GM12878 (cell line): Measurements from ENCODE around the gene RAB3GAP1. TPM values are rescaled to one million over a fixed set of nuclear protein-coding genes. Genes with fewer than 3 reads are reported as not detected.

Experiments
- ATAC-seq: fragments of 200-7000 bp; cut with Tn5 transposase; 3 replicates; pipeline ENCODE4 v1.9.1; 2020; ENCODE audit warnings: mild to moderate bottlenecking, moderate library complexity
- BruUV-seq: library from RNA; stranded (reverse); fragments of 400-500 nt; replicated peaks from 2 replicates; lab custom pipeline; 2021; lab: Mats Ljungman, UMichigan
- CTCF ChIA-PET: fragments of 300-600 bp; sonication (Branson Sonifier 250); formaldehyde crosslinking; extraction: SDS; loops from one replicate; lab custom pipeline; 2021; ENCODE audit warnings: inconsistent platforms; lab: Yijun Ruan, JAX
- POLR2A ChIA-PET: fragments of 350-600 bp; formaldehyde crosslinking; extraction: SDS; loops from one replicate; lab custom pipeline; 2021; ENCODE audit warnings: inconsistent platforms; lab: Charles Lee
- RAD21 ChIA-PET: fragments of 300-600 bp; sonication (Branson Sonifier 250); formaldehyde crosslinking; loops from one replicate; lab custom pipeline; 2023; ENCODE audit warnings: antibody characterized with exemption; ENCODE audit not compliant: unreplicated experiment; lab: Charles Lee
- SMC1A ChIA-PET: fragments of 300-600 bp; sonication (Branson Sonifier 250); formaldehyde crosslinking; loops from one replicate; lab custom pipeline; 2023; ENCODE audit not compliant: unreplicated experiment, uncharacterized antibody; lab: Charles Lee
- DNase-seq: peaks from one replicate; pipeline ENCODE4 v3.0.0-alpha.2; 2011; ENCODE audit warnings: low read depth, low spot score
- FAIRE-seq: peaks from 3 replicates; lab custom pipeline; 2011; peaks lifted over from hg19 to GRCh38; lab: Jason Lieb, UNC
- H2AFZ ChIP-seq: 2 replicates; pipeline ENCODE4 v1.6.0; 2011; ENCODE audit warnings: low read depth, low read length, control low read depth; ENCODE audit not compliant: control insufficient read depth
- H3K27ac ChIP-seq: 2 replicates; pipeline ENCODE4 v1.5.1; 2011; ENCODE audit warnings: control low read depth; ENCODE audit not compliant: control insufficient read depth, insufficient read depth
- H3K27me3 ChIP-seq, 2 experiments: replicated peaks in 1 of 2; 2 replicates each; pipeline versions ENCODE4 v1.6.0 to v1.6.1; 2011; ENCODE audit warnings: low read length in 1 of 2; ENCODE audit not compliant: control insufficient read depth in 2 of 2, insufficient read depth in 2 of 2
- H3K36me3 ChIP-seq, 2 experiments: 2 replicates each; pipeline ENCODE4 v1.5.1; 2011; ENCODE audit warnings: low read length in 1 of 2; ENCODE audit not compliant: control insufficient read depth in 2 of 2, insufficient read depth in 2 of 2
- H3K4me1 ChIP-seq: 2 replicates; pipeline ENCODE4 v1.6.1; 2011; ENCODE audit warnings: mild to moderate bottlenecking, low read length, moderate library complexity, mixed read lengths; ENCODE audit not compliant: control insufficient read depth, insufficient read depth
- H3K4me2 ChIP-seq: 2 replicates; pipeline ENCODE4 v1.6.0; 2011; ENCODE audit warnings: control low read depth; ENCODE audit not compliant: control insufficient read depth, insufficient read depth
- H3K4me3 ChIP-seq: fragments of 200-600 bp; sonication (generic); 2 replicates; pipeline ENCODE4 v1.5.1; 2016
- H3K79me2 ChIP-seq: 2 replicates; pipeline ENCODE4 v1.6.0; 2011; ENCODE audit warnings: low read length; ENCODE audit not compliant: control insufficient read depth, insufficient read depth
- H3K9ac ChIP-seq: 2 replicates; pipeline ENCODE4 v1.8.0; 2011; ENCODE audit warnings: low read length, control low read depth, mixed read lengths; ENCODE audit not compliant: control insufficient read depth, insufficient read depth
- H3K9me3 ChIP-seq: replicated peaks from 3 replicates; pipeline ENCODE4 v1.5.1; 2011; ENCODE audit warnings: mild to moderate bottlenecking, low read length; ENCODE audit not compliant: control insufficient read depth, insufficient read depth
- H4K20me1 ChIP-seq: 2 replicates; pipeline ENCODE4 v1.6.0; 2011; ENCODE audit not compliant: control insufficient read depth, insufficient read depth
- POU2F2 ChIP-seq: IDR thresholded peaks from 3 replicates; pipeline ENCODE4 v1.6.1; 2011; ENCODE audit warnings: low read depth, mild to moderate bottlenecking, low read length, borderline replicate concordance
- ZBED1 ChIP-seq: IDR thresholded peaks from 2 replicates; pipeline ENCODE4 v1.6.1; 2016; ENCODE audit warnings: borderline replicate concordance
- WGBS: methylation state at CpG from one replicate; pipeline ENCODE4 v1.1.6; 2016; ENCODE audit warnings: low lambda C conversion rate; ENCODE audit not compliant: insufficient replicate concordance, insufficient coverage; ENCODE audit errors: missing lambda C conversion rate; 5-methylcytosine and 5-hydroxymethylcytosine counted together
- in situ Hi-C: fragments of 300-500 bp; cut with MboI; formaldehyde crosslinking; loops from 9 replicates; pipeline ENCODE4 v1.14.3; 2018; ENCODE audit warnings: mixed read lengths
- intact Hi-C: fragments of 100-400 bp; cut with micrococcal nuclease; formaldehyde crosslinking; loops from one replicate; pipeline ENCODE4 v1.14.2; 2022; ENCODE audit not compliant: unreplicated experiment
- polyA plus RNA-seq, 11 experiments: library from polyadenylated mRNA; depleted of rRNA in 4 of 11; unstranded in 6 of 11; stranded (reverse) in 5 of 11; fragments of >200 nt; fragmentation: Nextera tagmentation in 4 of 11; fragmentation: Illumina TruSeq in 1 of 11; extraction: Ambion mirVana in 4 of 11; extraction: Trizol in 1 of 11; gene quantifications; 1 replicate in 1 of 11; 2 replicates in 10 of 11; pipeline versions ENCODE4 v1.2.1 to v1.2.3, GENCODE V29; 2011 to 2016; ENCODE audit warnings: inconsistent platforms in 2 of 11, missing spikeins in 2 of 11, low read depth in 1 of 11
- total RNA-seq, 4 experiments: library from RNA; depleted of rRNA in 3 of 4; stranded (reverse); fragments of >200 nt in 3 of 4; fragmentation: Illumina TruSeq in 1 of 4; extraction: Trizol in 1 of 4; gene quantifications; 2 replicates each; pipeline versions ENCODE4 v1.2.1 to v1.2.3, GENCODE V29; 2013 to 2021
- TF ChIP-seq, protein P1 (sequence below): fragments of 450-650 bp; IDR thresholded peaks from 2 replicates; pipeline ENCODE4 v1.6.1; 2016; ENCODE audit warnings: mild to moderate bottlenecking
- TF ChIP-seq, protein P2 (sequence below): fragments of 450-650 bp; IDR thresholded peaks from 2 replicates; pipeline ENCODE4 v1.6.1; 2018; ENCODE audit warnings: borderline replicate concordance, mild to moderate bottlenecking; ENCODE audit not compliant: partially characterized antibody

The RAB3GAP1 gene
- total and polyA plus RNA-seq, 10 of the 15 experiments (the other 5 are each of a cell fraction or from before 2014, with no cell fraction given) = 13.7 to 36.9 (median 21.0) TPM

DNA sequence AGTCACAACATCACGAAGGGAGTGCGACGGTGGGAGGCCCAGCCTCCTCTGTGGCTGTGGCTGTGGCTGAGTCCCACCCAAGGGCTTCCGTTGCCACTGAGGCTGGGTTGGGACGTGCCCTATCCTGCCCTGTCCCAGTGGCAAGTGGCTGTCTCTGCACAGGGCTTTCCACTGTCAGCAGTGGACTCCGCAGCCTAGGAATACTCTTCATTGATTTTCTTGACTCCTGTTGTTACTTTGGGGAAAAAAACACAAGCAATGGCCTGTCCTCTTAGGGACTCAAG lies 122.7 kb downstream of the RAB3GAP1 start:
- Histone ChIP-seq H3K4me3 (no peak overlapping the region), H3K79me2 (no peaks in the 10 kb centered on the region), H3K36me3 (peaks cover 0 to 11% of the 10 kb centered on the region in 2 experiments; a peak in 1 of 4 replicates), H3K27me3 (no peaks in the 10 kb centered on the region), H4K20me1 (no peaks in the 10 kb centered on the region), H3K4me1 (no peaks in the 10 kb centered on the region), H3K4me2 (no peak overlapping the region), H3K27ac (no peak overlapping the region), H3K9me3 (no peaks in the 10 kb centered on the region), H3K9ac (no peak overlapping the region), H2AFZ (no peak overlapping the region)
- SMC1A ChIA-PET = no interaction called here
- intact Hi-C loops = no loop called here
- DNase-seq (no peak), ATAC-seq (no peak), FAIRE-seq (no peak)
- POLR2A ChIA-PET = interaction anchor here (0.6 kb wide), 1 partner anchor 19 kb away, joined by 4 read pairs; no protein-coding TSS in a partner anchor
- CTCF ChIA-PET = no interaction called here
- TF ChIP-seq, protein P1, sequence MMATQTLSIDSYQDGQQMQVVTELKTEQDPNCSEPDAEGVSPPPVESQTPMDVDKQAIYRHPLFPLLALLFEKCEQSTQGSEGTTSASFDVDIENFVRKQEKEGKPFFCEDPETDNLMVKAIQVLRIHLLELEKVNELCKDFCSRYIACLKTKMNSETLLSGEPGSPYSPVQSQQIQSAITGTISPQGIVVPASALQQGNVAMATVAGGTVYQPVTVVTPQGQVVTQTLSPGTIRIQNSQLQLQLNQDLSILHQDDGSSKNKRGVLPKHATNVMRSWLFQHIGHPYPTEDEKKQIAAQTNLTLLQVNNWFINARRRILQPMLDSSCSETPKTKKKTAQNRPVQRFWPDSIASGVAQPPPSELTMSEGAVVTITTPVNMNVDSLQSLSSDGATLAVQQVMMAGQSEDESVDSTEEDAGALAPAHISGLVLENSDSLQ = no peak
- TF ChIP-seq, protein P2, sequence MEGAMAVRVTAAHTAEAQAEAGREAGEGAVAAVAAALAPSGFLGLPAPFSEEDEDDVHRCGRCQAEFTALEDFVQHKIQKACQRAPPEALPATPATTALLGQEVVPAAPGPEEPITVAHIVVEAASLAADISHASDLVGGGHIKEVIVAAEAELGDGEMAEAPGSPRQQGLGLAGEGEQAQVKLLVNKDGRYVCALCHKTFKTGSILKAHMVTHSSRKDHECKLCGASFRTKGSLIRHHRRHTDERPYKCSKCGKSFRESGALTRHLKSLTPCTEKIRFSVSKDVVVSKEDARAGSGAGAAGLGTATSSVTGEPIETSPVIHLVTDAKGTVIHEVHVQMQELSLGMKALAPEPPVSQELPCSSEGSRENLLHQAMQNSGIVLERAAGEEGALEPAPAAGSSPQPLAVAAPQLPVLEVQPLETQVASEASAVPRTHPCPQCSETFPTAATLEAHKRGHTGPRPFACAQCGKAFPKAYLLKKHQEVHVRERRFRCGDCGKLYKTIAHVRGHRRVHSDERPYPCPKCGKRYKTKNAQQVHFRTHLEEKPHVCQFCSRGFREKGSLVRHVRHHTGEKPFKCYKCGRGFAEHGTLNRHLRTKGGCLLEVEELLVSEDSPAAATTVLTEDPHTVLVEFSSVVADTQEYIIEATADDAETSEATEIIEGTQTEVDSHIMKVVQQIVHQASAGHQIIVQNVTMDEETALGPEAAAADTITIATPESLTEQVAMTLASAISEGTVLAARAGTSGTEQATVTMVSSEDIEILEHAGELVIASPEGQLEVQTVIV = no peak
- in situ Hi-C loops = no loop called here
- no TSS peak for BruUV-seq
- RAD21 ChIA-PET = no interaction called here
- 95% methylated on average over 6 of the region's 6 CpGs for WGBS

DNA sequence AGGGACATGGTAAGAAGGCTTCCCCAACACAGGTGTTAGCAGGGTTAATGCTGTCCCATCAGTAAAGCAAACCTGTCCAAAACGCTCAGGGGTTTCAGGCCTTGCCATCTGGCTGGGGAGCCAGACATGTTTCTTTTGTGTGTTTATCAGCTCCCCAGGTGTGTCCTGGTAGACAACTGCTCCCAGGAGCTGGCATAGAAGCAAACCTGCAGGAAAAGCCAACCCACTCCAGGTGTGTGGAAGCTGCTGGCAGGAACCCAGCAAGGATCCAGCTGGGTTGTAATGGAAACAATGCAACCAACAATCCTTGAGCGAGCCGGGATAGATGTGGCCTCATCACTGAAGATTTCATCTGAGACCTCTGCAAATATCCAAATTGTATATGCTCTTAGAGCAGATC lies 123.1 kb downstream of the RAB3GAP1 start:
- no peak overlapping the region for H3K4me3 ChIP-seq
- peaks cover 0 to 8% of the 10 kb centered on the region in 2 experiments; a peak in 1 of 4 replicates for H3K36me3 ChIP-seq
- no peak overlapping the region for H3K9ac ChIP-seq
- ChIA-PET CTCF (no interaction called here), RAD21 (no interaction called here), SMC1A (no interaction called here), POLR2A (no interaction called here)
- no peaks in the 10 kb centered on the region for H4K20me1 ChIP-seq
- WGBS = 100% methylated on average over 3 of the region's 3 CpGs
- no peaks in the 10 kb centered on the region for H3K27me3 ChIP-seq
- no TSS peak for BruUV-seq
- no peaks in the 10 kb centered on the region for H3K79me2 ChIP-seq
- H3K4me2 ChIP-seq = no peak overlapping the region
- no peak overlapping the region for H2AFZ ChIP-seq
- in situ Hi-C loops = no loop called here
- TF ChIP-seq POU2F2 (no peak), ZBED1 (no peak)
- intact Hi-C loops = no loop called here
- H3K27ac ChIP-seq = no peak overlapping the region
- FAIRE-seq (no peak), DNase-seq (no peak), ATAC-seq (no peak)
- no peaks in the 10 kb centered on the region for H3K9me3 ChIP-seq
- H3K4me1 ChIP-seq = no peaks in the 10 kb centered on the region
